ENCODE results near the gene PANK4. TPM values are rescaled to one million over a fixed set of nuclear protein-coding genes. Genes with fewer than 3 reads are reported as not detected.

The PANK4 gene
- total and polyA plus RNA-seq, 2 donors (not counting 3 experiments of a cell fraction or from before 2014, with no cell fraction given), result 22.1 to 34.0 TPM

DNA sequence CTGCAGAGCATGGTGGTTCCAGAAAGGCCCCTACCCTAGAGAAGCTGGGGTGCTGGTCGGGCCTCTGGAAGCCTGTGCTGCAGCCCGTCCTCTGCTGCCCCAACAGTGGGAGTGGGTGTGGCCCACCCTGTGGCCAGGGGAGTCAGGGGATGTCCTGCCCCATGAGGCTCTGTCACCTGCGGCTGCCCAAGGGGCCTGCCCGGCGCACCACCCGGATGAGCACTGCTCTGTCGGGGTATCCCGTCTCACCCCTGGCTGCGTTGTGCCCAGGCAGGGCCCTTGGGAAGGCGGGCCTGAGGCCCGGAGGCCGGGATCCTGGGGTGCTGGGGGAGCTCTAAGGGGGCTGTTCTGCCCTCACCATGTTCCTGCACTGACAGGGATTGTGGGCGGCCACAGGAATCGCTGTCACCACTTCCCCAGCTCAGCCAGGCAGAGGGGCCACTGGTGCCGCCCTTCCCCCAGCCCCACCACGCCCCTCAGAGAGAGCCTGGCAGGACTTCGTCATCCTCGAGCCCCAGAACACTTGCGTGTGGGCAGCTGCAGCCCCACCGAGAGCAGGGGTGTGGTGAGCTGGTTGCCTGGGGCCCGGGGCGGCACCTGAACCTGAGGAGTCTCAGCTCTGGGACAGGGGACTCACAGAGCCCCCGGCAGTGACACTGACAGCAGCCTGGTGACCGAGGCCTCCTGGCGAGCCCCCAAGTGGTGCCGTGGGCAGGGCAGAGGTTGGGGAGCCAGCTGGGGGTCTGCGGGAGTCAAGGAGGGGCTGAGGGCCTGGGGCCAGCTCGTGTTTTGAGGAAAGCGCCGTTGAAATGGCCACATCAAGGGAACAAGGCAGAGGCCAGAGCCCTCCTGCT, 20.2 kb downstream of the PANK4 start:
- no peaks in the 10 kb centered on the region for H3K4me1 ChIP-seq (ENCODE audit: control insufficient read depth, extremely low read depth, insufficient read depth, low read length)
- no peak overlapping the region for H2AFZ ChIP-seq (ENCODE audit: low read depth, low read length)
- no peaks in the 10 kb centered on the region for H3K9me3 ChIP-seq (replicated peaks; ENCODE audit: control insufficient read depth, insufficient read depth, low read length)
- H3K36me3 ChIP-seq (ENCODE audit: control insufficient read depth in 2 of 2, extremely low read depth in 1 of 2, insufficient read depth in 2 of 2, low read length in 2 of 2), result peaks cover 0 to 27% of the 10 kb centered on the region in 2 experiments
- H4K20me1 ChIP-seq (replicated peaks; ENCODE audit: control insufficient read depth, extremely low read depth, insufficient read depth, low read length), result no peaks in the 10 kb centered on the region
- BruUV-seq (replicated peaks), result no TSS peak
- DNase-seq (ENCODE audit: low read depth, low spot score) (no peak), FAIRE-seq (no peak)
- CTCF ChIA-PET, result interaction anchor here (1.5 kb wide), 1 partner anchor 42 kb away, joined by 4 read pairs; no protein-coding TSS in a partner anchor
- no peak overlapping the region for H3K27ac ChIP-seq (ENCODE audit: insufficient read depth, low read depth, low read length)
- no peaks in the 10 kb centered on the region for H3K27me3 ChIP-seq (ENCODE audit: control insufficient read depth in 2 of 2, insufficient read depth in 2 of 2, low read length in 2 of 2)
- POLR2A ChIA-PET, result no interaction called here
- H3K9ac ChIP-seq (replicated peaks; ENCODE audit: extremely low read depth, insufficient read depth, low read length), result no peak overlapping the region
- no peak overlapping the region for H3K4me2 ChIP-seq (ENCODE audit: insufficient read depth, low read length)
- intact Hi-C loops (cut with micrococcal nuclease), result loop anchor here (5.0 kb wide), 1 partner anchor 94 kb away; the partner anchor contains the start of gene PEX10
- dilution Hi-C loops (cut with MboI; ENCODE audit: extremely low pct_ligation_motif_present, low sequenced_read_pairs), result no loop called here
- H3K4me3 ChIP-seq (replicated peaks in 1 of 3; ENCODE audit: insufficient read depth in 1 of 3, low read depth in 1 of 3, low read length in 3 of 3), result no peak overlapping the region
- no peaks in the 10 kb centered on the region for H3K9me1 ChIP-seq (replicated peaks; ENCODE audit: control insufficient read depth, extremely low read depth, insufficient read depth, low read length)
- no peaks in the 10 kb centered on the region for H3K79me2 ChIP-seq (ENCODE audit: control insufficient read depth, insufficient read depth, low read length)
- no peak for TF ChIP-seq MYC (IDR thresholded peaks at IDR 0.05; ENCODE audit: low read depth, low read length)
- no peak for TF ChIP-seq EZH2 (IDR thresholded peaks at IDR 0.05; ENCODE audit: borderline replicate concordance, low read depth, low read length, severe bottlenecking)
- no peak for TF ChIP-seq POLR2A (IDR thresholded peaks at IDR 0.05; ENCODE audit: low read depth, low read length)
- no peak for TF ChIP-seq GATA2 (IDR thresholded peaks at IDR 0.05; ENCODE audit: insufficient read depth, insufficient read length, low read depth, low read length)
- TF ChIP-seq, protein P1, sequence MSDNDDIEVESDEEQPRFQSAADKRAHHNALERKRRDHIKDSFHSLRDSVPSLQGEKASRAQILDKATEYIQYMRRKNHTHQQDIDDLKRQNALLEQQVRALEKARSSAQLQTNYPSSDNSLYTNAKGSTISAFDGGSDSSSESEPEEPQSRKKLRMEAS (IDR thresholded peaks at IDR 0.05; ENCODE audit: insufficient read depth, insufficient read length), result no peak
- no peak for TF ChIP-seq FOS (IDR thresholded peaks at IDR 0.05; ENCODE audit: borderline replicate concordance, insufficient read depth, low read length)
- TF ChIP-seq, protein P2, sequence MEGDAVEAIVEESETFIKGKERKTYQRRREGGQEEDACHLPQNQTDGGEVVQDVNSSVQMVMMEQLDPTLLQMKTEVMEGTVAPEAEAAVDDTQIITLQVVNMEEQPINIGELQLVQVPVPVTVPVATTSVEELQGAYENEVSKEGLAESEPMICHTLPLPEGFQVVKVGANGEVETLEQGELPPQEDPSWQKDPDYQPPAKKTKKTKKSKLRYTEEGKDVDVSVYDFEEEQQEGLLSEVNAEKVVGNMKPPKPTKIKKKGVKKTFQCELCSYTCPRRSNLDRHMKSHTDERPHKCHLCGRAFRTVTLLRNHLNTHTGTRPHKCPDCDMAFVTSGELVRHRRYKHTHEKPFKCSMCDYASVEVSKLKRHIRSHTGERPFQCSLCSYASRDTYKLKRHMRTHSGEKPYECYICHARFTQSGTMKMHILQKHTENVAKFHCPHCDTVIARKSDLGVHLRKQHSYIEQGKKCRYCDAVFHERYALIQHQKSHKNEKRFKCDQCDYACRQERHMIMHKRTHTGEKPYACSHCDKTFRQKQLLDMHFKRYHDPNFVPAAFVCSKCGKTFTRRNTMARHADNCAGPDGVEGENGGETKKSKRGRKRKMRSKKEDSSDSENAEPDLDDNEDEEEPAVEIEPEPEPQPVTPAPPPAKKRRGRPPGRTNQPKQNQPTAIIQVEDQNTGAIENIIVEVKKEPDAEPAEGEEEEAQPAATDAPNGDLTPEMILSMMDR (IDR thresholded peaks at IDR 0.05; ENCODE audit: extremely low read depth in 1 of 2, insufficient read depth in 1 of 2, low read depth in 1 of 2, low read length in 2 of 2), result no peak
- TF ChIP-seq POLR2AphosphoS5 (IDR thresholded peaks at IDR 0.05; ENCODE audit: insufficient read depth, low read depth, low read length), result no peak
- TF ChIP-seq JUN (IDR thresholded peaks at IDR 0.05; ENCODE audit: borderline replicate concordance, insufficient read depth, insufficient read length, low read depth), result no peak

All from endothelial cell of umbilical vein (primary cell).